ENCODE measurements around the gene FUT4.

The FUT4 gene

DNA sequence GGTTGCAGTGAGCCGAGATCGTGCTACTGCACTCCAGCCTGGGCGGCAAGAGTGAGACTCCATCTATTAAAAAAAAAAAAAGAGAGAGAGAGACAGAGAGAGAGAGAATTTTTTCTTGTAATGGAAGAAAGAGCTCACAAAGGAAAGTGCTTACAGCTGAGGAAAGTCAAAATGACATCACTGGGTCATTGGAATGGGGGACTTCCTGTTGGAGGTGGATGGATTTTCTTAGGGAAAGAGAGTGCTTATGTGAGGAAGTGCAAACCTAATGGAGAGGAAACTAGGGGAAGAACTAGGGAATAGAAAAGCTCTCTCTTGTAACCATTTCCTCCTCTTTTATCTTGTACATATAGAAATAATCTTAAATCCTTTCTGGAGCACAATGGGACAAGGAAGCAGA lies 17.1 kb downstream of the FUT4 start:
- TF ChIP-seq, protein P1, sequence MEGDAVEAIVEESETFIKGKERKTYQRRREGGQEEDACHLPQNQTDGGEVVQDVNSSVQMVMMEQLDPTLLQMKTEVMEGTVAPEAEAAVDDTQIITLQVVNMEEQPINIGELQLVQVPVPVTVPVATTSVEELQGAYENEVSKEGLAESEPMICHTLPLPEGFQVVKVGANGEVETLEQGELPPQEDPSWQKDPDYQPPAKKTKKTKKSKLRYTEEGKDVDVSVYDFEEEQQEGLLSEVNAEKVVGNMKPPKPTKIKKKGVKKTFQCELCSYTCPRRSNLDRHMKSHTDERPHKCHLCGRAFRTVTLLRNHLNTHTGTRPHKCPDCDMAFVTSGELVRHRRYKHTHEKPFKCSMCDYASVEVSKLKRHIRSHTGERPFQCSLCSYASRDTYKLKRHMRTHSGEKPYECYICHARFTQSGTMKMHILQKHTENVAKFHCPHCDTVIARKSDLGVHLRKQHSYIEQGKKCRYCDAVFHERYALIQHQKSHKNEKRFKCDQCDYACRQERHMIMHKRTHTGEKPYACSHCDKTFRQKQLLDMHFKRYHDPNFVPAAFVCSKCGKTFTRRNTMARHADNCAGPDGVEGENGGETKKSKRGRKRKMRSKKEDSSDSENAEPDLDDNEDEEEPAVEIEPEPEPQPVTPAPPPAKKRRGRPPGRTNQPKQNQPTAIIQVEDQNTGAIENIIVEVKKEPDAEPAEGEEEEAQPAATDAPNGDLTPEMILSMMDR (IDR thresholded peaks at IDR 0.05), result no peak
- H3K4me3 ChIP-seq (ENCODE audit: low read depth, low read length), result no peak overlapping the region
- H3K9ac ChIP-seq, result no peak overlapping the region
- H3K79me2 ChIP-seq, result no peaks in the 10 kb centered on the region
- no peak overlapping the region for H3K27ac ChIP-seq
- no peaks in the 10 kb centered on the region for H3K4me1 ChIP-seq
- H2AFZ ChIP-seq, result no peak overlapping the region
- H3K27me3 ChIP-seq (ENCODE audit: control insufficient read depth, insufficient read depth, low read length), result no peaks in the 10 kb centered on the region
- H3K9me3 ChIP-seq (ENCODE audit: control insufficient read depth, low read length), result no peaks in the 10 kb centered on the region
- H3K36me3 ChIP-seq (ENCODE audit: control insufficient read depth, insufficient read depth, low read length), result no peaks in the 10 kb centered on the region
- no peak overlapping the region for H3K4me2 ChIP-seq (ENCODE audit: low read length)

- Histone ChIP-seq H3K9ac (no peak overlapping the region), H3K4me2 (ENCODE audit: low read length) (no peak overlapping the region), H3K9me3 (ENCODE audit: control insufficient read depth, low read length) (no peaks in the 10 kb centered on the region), H2AFZ (no peak overlapping the region), H3K27ac (no peak overlapping the region), H3K27me3 (ENCODE audit: control insufficient read depth, insufficient read depth, low read length) (no peaks in the 10 kb centered on the region), H3K4me3 (ENCODE audit: low read depth, low read length) (no peak overlapping the region), H3K79me2 (no peaks in the 10 kb centered on the region), H3K4me1 (no peaks in the 10 kb centered on the region), H3K36me3 (ENCODE audit: control insufficient read depth, insufficient read depth, low read length) (no peaks in the 10 kb centered on the region)
- TF ChIP-seq, protein P1 (IDR thresholded peaks at IDR 0.05), result no peak
These were observed 19.6 kb downstream of the FUT4 start for GRCh38 chr11:94563176-94563847.

- Histone ChIP-seq H3K27ac (no peak overlapping the region), H3K9ac (no peak overlapping the region), H3K4me1 (no peaks in the 10 kb centered on the region), H3K79me2 (no peaks in the 10 kb centered on the region), H3K27me3 (ENCODE audit: control insufficient read depth, insufficient read depth, low read length) (no peaks in the 10 kb centered on the region), H3K36me3 (ENCODE audit: control insufficient read depth, insufficient read depth, low read length) (no peaks in the 10 kb centered on the region), H2AFZ (no peak overlapping the region), H3K4me2 (ENCODE audit: low read length) (no peak overlapping the region), H3K9me3 (ENCODE audit: control insufficient read depth, low read length) (no peaks in the 10 kb centered on the region), H3K4me3 (ENCODE audit: low read depth, low read length) (no peak overlapping the region)
- TF ChIP-seq, protein P1 (IDR thresholded peaks at IDR 0.05), result no peak
These were observed 20.2 kb downstream of the FUT4 start for GRCh38 chr11:94563848-94564467.

DNA sequence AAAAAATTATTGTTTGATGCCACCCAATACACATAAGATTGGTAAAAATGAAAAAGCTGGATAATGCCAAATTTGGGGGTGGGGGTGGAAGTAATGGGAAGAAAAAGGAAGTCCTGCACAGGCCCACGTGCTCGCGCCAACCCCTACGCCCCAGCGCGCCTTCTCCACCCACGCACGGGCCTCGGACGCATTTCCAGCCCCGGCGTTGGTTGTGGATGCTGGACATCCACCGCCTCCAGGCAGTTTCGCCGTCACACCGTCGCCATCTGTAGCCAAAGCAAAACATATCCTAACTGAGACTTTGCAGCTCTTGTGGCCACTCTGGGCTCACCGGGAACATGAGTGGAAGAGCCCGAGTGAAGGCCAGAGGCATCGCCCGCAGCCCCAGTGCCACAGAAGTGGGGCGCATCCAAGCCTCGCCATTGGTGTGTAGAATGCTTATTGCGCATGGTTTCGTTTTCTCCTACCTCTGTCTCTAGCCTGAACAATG lies 23.5 kb downstream of the FUT4 start, which contains the start of gene PIWIL4:
TSS of gene PIWIL4 (plus strand) at position 188 of the 490 bp plus-strand sequence. CDS start at position 339, 151 bp downstream.
- no peak within 1 kb of the TSS for H3K4me2 ChIP-seq (ENCODE audit: low read length)
- no peak within 1 kb of the TSS for H2AFZ ChIP-seq
- H3K36me3 ChIP-seq (ENCODE audit: control insufficient read depth, insufficient read depth, low read length), result no peaks in the 10 kb centered on the region
- H3K27ac ChIP-seq, result no peak within 1 kb of the TSS
- no peak within 1 kb of the TSS for H3K9ac ChIP-seq
- no peaks in the 10 kb centered on the region for H3K79me2 ChIP-seq
- H3K4me3 ChIP-seq (ENCODE audit: low read depth, low read length), result no peak within 1 kb of the TSS
- no peaks in the 10 kb centered on the region for H3K4me1 ChIP-seq
- H3K9me3 ChIP-seq (ENCODE audit: control insufficient read depth, low read length), result no peaks in the 10 kb centered on the region
- TF ChIP-seq, protein P1 (IDR thresholded peaks at IDR 0.05), result no peak
- H3K27me3 ChIP-seq (ENCODE audit: control insufficient read depth, insufficient read depth, low read length), result no peaks in the 10 kb centered on the region

Data from parathyroid adenoma (tissue), 2 donors.